ENCODE data around the gene OR6A2. TPM values are rescaled to one million over a fixed set of nuclear protein-coding genes. Genes with fewer than 3 reads are reported as not detected.

Gene OR6A2
- total RNA-seq, 2 donors from 2014 or later = 0.35 TPM; not detected in 1

DNA sequence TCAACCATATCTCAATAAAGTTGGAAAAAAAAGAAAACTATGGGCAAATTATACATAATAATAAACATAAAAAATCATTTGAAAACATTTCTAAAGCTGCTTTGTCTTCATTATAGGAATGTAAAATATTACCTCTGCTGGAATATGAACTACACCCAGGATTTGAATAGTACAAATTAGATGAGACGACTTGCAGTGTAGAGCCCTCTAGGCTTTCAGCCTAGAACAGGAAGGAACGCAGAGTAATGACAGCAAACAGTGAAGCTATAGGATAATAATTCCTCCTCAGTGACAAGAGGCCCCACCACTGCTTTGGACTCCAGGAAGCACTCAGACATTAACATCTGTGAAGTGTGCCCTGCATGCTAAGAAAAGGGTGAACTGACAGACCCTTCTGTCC, 8.9 kb downstream of the OR6A2 start:
- Histone ChIP-seq H3K27ac (no peak overlapping the region), H3K36me3 (no peaks in the 10 kb centered on the region)
- no peak for ATAC-seq (ENCODE audit: insufficient number of reproducible peaks, low FRiP score, low read depth)

GRCh38 chr11:6782720-6783119, 16.8 kb downstream of the OR6A2 start, which contains the start of gene OR2AG1:
TSS of gene OR2AG1 (plus strand) at chr11:6783020. CDS start at chr11:6785038, 2,018 bp downstream.
- Histone ChIP-seq H3K27me3 (replicated peaks; ENCODE audit: insufficient read depth) (no peaks in the 10 kb centered on the region), H3K4me1 (ENCODE audit: control insufficient read depth in 1 of 2, low read depth in 2 of 2) (no peaks in the 10 kb centered on the region), H3K36me3 (no peaks in the 10 kb centered on the region), H3K4me3 (no peak within 1 kb of the TSS), H3K27ac (no peak within 1 kb of the TSS), H3K9me3 (no peaks in the 10 kb centered on the region)
- DNase-seq (ENCODE audit: low spot score) (no peak), ATAC-seq (ENCODE audit: insufficient number of reproducible peaks, low FRiP score, low read depth) (no peak)
- no peak for TF ChIP-seq CTCF (IDR thresholded peaks at IDR 0.05)

More for the DNA sequence above, 8.9 kb downstream of the OR6A2 start:
- Histone ChIP-seq H3K4me1 (ENCODE audit: control insufficient read depth in 1 of 2, low read depth in 2 of 2) (no peaks in the 10 kb centered on the region), H3K27me3 (replicated peaks; ENCODE audit: insufficient read depth) (no peaks in the 10 kb centered on the region), H3K4me3 (no peak overlapping the region), H3K9me3 (no peaks in the 10 kb centered on the region)
- TF ChIP-seq CTCF (IDR thresholded peaks at IDR 0.05) = no peak
- DNase-seq (ENCODE audit: low spot score) = no peak

- Histone ChIP-seq H3K4me1 (ENCODE audit: control insufficient read depth in 1 of 2, low read depth in 2 of 2) (no peaks in the 10 kb centered on the region), H3K27ac (no peak overlapping the region), H3K36me3 (no peaks in the 10 kb centered on the region), H3K9me3 (no peaks in the 10 kb centered on the region), H3K4me3 (no peak overlapping the region), H3K27me3 (replicated peaks; ENCODE audit: insufficient read depth) (no peaks in the 10 kb centered on the region)
- DNase-seq (ENCODE audit: low spot score) (no peak), ATAC-seq (ENCODE audit: insufficient number of reproducible peaks, low FRiP score, low read depth) (no peak)
- TF ChIP-seq CTCF (IDR thresholded peaks at IDR 0.05) = no peak
Observed at GRCh38 chr11:6780829-6781228, 18.7 kb downstream of the OR6A2 start.

- DNase-seq (ENCODE audit: low spot score) = no peak
- no peak for ATAC-seq (ENCODE audit: insufficient number of reproducible peaks, low FRiP score, low read depth)
Observed at GRCh38 chr11:6778518-6778917, 21.0 kb downstream of the OR6A2 start.

More at GRCh38 chr11:6778518-6778917, 21.0 kb downstream of the OR6A2 start:
- TF ChIP-seq CTCF (IDR thresholded peaks at IDR 0.05) = no peak
- H3K27me3 ChIP-seq (replicated peaks; ENCODE audit: insufficient read depth) = no peaks in the 10 kb centered on the region
- H3K36me3 ChIP-seq = no peaks in the 10 kb centered on the region
- H3K4me3 ChIP-seq = no peak overlapping the region
- no peaks in the 10 kb centered on the region for H3K4me1 ChIP-seq (ENCODE audit: control insufficient read depth in 1 of 2, low read depth in 2 of 2)
- no peaks in the 10 kb centered on the region for H3K9me3 ChIP-seq
- H3K27ac ChIP-seq = no peak overlapping the region

All from thoracic aorta (tissue), 2 donors.